Erythroblast (primary cell): ENCODE results near the gene KRT76.

ENCODE experiments used
- GATA1 ChIP-seq: IDR thresholded peaks from 2 replicates; pipeline ENCODE4 v1.6.1; 2011; ENCODE audit warnings: low read depth, mild to moderate bottlenecking, control low read depth, low read length, moderate library complexity
- POLR2A ChIP-seq: IDR thresholded peaks from 2 replicates; pipeline ENCODE4 v1.6.1; 2011; ENCODE audit warnings: mild to moderate bottlenecking, low read length

DNA sequence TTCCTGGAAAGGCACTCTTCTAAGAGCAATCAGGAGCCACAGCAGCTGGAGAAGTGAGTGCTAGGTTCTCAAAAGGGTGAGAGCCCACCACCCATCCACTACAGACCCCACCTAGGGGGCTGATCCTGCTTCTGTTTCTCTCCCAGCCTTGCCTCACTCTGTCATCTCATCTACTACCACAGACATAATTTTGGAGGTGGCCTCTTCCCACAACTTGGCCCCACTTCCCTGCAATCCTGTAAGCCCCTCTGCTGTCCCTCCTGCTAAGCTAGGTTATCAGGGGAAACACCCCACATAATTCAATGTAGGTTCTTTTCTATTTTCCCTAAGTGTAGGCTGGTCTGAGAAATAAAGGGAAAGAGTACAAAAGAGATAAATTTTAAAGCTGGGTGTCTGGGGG lies 16.5 kb downstream of the KRT76 start:
- TF ChIP-seq POLR2A (no peak), GATA1 (no peak)
